Muscle layer of duodenum (tissue), 2 donors: ENCODE results near the gene EHHADH.
"Not testable (repeated sequence)": the region's sequence is repeated elsewhere in the genome, so short reads cannot be mapped to it uniquely, and the experiment has no call there.

ENCODE experiments used
- H3K27ac ChIP-seq: one replicate; pipeline ENCODE4 v1.7.0; 2013; ENCODE audit warnings: mild to moderate bottlenecking, low read length
- H3K27me3 ChIP-seq: one replicate; pipeline ENCODE4 v1.7.0; 2013; ENCODE audit warnings: low read depth, mild to moderate bottlenecking, control low read depth, low read length
- H3K36me3 ChIP-seq, 2 donors: one replicate each; pipeline ENCODE4 v1.7.0; 2013; ENCODE audit warnings: low read length in 2 of 2, control low read depth in 1 of 2, mild to moderate bottlenecking in 1 of 2; ENCODE audit not compliant: insufficient read depth in 2 of 2, control insufficient read depth in 1 of 2
- H3K4me1 ChIP-seq, 2 donors: one replicate each; pipeline ENCODE4 v1.7.0; 2013; ENCODE audit warnings: low read length in 2 of 2, mild to moderate bottlenecking in 2 of 2, control low read depth in 1 of 2, moderate library complexity in 1 of 2; ENCODE audit not compliant: insufficient read depth in 2 of 2, control insufficient read depth in 1 of 2
- H3K4me3 ChIP-seq, 2 donors: one replicate each; pipeline ENCODE4 v1.7.0; 2013; ENCODE audit warnings: low read length in 2 of 2, low read depth in 1 of 2, mild to moderate bottlenecking in 1 of 2
- H3K9me3 ChIP-seq, 2 donors: one replicate each; pipeline ENCODE4 v1.7.0; 2013; ENCODE audit warnings: low read length in 2 of 2, control low read depth in 1 of 2, mild to moderate bottlenecking in 1 of 2; ENCODE audit not compliant: control insufficient read depth in 1 of 2
- donor health status: healthy.

Gene EHHADH

GRCh38 chr3:185272033-185272432, 18.2 kb upstream of the EHHADH start:
- Histone ChIP-seq H3K27me3 (peaks cover 7% of the 10 kb centered on the region), H3K9me3 (no peaks in the 10 kb centered on the region)

GRCh38 chr3:185270956-185271332, 17.1 kb upstream of the EHHADH start:
- Histone ChIP-seq H3K9me3 (no peaks in the 10 kb centered on the region), H3K4me3 (no peak overlapping the region), H3K36me3 (no peaks in the 10 kb centered on the region), H3K27me3 (no peaks in the 10 kb centered on the region), H3K27ac (no peak overlapping the region), H3K4me1 (no peaks in the 10 kb centered on the region)

More at GRCh38 chr3:185272033-185272432, 18.2 kb upstream of the EHHADH start:
- Histone ChIP-seq H3K27ac (no peak overlapping the region), H3K4me3 (no peak overlapping the region), H3K36me3 (no peaks in the 10 kb centered on the region), H3K4me1 (no peaks in the 10 kb centered on the region)

DNA sequence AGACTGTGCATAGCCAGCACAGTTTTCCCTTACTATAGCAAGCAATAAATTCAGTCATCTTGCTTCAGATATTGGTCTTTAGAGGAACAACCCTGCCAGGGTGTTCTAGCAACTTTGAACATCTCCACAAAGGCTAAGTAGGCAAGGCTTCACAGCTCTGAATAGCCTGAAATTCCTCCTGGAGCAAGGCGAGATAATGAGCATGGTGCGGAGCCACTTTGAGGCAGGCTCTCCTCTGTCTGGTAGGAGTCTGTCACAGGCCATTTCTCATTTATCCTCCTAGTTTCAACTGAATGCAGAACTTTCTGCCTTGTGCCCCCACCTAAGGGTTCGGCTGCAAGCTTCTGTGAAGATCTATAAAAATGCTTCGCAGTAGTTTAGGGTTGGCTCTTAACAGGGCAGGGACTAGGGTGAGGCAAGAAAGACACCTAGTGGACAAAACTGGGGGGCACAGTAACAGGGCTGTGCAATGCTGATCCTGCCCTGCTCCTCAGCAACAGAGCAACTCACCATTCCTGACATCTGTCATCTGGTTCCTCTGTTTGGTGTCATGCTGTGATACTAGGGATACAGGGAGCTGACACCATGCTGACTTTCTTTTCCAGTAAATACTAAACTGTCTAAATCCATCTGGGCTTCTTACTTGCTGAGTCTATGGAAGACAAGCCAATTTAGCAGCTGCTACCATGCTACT, 16.6 kb upstream of the EHHADH start:
- no peaks in the 10 kb centered on the region for H3K27me3 ChIP-seq
- H3K27ac ChIP-seq = no peak overlapping the region
- H3K36me3 ChIP-seq = no peaks in the 10 kb centered on the region
- no peak overlapping the region for H3K4me3 ChIP-seq
- no peaks in the 10 kb centered on the region for H3K4me1 ChIP-seq
- H3K9me3 ChIP-seq = no peaks in the 10 kb centered on the region

DNA sequence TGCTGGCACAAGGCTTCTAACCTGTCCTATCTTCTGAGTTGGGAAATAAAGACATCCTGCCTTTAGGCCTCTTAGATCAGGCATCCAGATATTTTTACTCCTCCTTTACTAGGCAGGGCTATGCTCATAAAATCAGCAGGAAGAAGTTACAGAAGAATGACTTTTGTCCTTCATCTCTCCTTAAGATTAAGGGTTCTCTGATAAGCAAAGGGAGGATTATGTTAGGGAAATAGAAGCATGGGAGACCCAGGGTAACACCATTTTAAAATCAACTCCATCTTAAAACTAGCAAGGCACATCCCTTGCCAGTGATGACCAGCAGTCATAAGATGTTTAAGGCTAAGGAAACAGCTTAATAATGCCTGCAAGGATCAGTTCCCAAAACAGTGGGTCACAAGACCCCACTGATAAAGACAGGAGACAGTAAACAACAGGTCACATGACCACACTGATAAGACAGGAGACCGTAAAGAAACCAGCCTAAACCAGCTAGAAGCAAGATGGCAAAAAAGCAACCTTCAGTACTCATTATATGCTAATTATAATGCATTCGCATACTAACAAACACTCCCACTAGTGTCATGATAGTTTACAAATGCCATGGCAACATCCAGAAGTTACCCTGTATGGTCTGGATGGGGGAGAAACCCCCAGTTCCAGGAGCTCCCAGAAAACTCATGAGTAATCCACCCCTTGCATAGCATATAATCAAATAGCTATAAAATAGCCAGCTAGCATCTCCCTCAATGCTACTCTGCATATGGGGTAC, 14.5 kb upstream of the EHHADH start:
- H3K4me1 ChIP-seq = no peaks in the 10 kb centered on the region
- no peaks in the 10 kb centered on the region for H3K9me3 ChIP-seq
- no peak overlapping the region for H3K4me3 ChIP-seq
- no peak overlapping the region for H3K27ac ChIP-seq
- H3K36me3 ChIP-seq = no peaks in the 10 kb centered on the region
- no peaks in the 10 kb centered on the region for H3K27me3 ChIP-seq

- no peak overlapping the region for H3K27ac ChIP-seq
- no peaks in the 10 kb centered on the region for H3K4me1 ChIP-seq
- no peaks in the 10 kb centered on the region for H3K27me3 ChIP-seq
- H3K9me3 ChIP-seq = no peaks in the 10 kb centered on the region
- no peak overlapping the region for H3K4me3 ChIP-seq
- H3K36me3 ChIP-seq = no peaks in the 10 kb centered on the region
Observed at GRCh38 chr3:185267193-185267592, 13.3 kb upstream of the EHHADH start.

- no peaks in the 10 kb centered on the region for H3K4me1 ChIP-seq
- H3K27me3 ChIP-seq = no peaks in the 10 kb centered on the region
- H3K36me3 ChIP-seq = no peaks in the 10 kb centered on the region
- no peak overlapping the region for H3K4me3 ChIP-seq
- no peak overlapping the region for H3K27ac ChIP-seq
- peaks cover 0 to 1% of the 10 kb centered on the region in 2 donors for H3K9me3 ChIP-seq
Observed at GRCh38 chr3:185264849-185265553, 11.2 kb upstream of the EHHADH start.

DNA sequence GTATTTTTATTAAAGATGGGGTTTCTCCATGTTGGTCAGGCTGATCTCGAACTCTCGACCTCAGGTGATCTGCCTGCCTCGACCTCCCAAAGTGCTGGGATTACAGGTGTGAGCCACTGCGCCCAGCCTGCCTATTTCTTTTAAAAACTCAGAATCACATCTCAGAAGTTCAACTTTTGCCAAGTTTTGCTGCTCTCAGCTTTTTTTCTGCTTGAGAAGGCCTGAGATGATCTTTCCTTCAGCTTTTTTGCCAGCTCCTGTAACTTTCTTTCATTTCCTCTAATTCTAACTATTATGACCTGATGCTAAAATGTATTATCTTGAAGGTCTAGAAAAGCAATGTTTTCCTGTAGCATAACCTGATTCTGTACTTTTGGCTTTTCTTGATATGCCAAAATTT, 9.6 kb upstream of the EHHADH start:
- Histone ChIP-seq H3K27me3 (no peaks in the 10 kb centered on the region), H3K9me3 (peaks cover 0 to 2% of the 10 kb centered on the region in 2 donors), H3K27ac (no peak overlapping the region), H3K4me3 (no peak overlapping the region), H3K4me1 (no peaks in the 10 kb centered on the region), H3K36me3 (no peaks in the 10 kb centered on the region)

DNA sequence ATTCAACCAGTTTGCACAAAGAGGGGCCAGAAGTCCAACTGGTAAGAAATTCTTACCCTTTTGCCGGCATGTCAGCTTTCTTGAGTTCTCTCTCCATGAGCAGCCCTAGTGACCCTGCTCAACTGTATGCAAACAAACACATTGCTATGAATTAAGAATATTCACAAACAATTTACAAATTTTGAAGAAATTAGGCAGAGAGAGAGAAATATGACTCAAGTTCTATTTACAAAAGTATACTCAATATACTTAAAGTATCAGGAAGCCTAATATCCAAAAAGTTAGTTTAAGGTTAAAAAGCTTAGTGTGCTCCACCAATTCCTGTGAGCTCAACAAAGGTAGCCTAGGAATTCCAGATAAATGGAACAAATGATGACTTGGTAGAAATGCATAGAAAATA, 3.5 kb upstream of the EHHADH start:
- no peaks in the 10 kb centered on the region for H3K27me3 ChIP-seq
- no peaks in the 10 kb centered on the region for H3K4me1 ChIP-seq
- H3K9me3 ChIP-seq = peaks cover 0 to 2% of the 10 kb centered on the region in 2 donors
- H3K36me3 ChIP-seq = no peaks in the 10 kb centered on the region
- H3K4me3 ChIP-seq = no peak overlapping the region
- no peak overlapping the region for H3K27ac ChIP-seq

DNA sequence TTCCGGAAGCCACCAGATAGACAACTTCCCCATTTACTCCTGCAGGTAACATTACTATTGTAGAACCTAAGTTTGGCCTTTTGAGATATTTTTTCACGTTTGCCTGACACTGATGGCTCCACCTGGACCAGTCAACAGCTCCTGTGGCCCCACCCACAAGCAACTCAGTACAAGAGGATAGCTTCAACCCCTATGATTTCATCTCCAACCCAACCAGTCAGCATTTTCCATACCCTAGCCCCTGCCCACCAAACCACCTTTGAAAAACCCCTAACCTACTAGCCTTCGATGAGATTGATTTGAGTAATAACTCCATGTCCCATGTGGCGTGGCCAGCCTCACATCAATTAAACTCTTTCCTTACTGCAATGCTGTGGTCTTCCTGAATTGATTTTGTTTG, 950 bp upstream of the EHHADH start:
- Histone ChIP-seq H3K9me3 (no peaks in the 10 kb centered on the region), H3K36me3 (no peaks in the 10 kb centered on the region), H3K27me3 (no peaks in the 10 kb centered on the region), H3K4me3 (no peak overlapping the region), H3K4me1 (no peaks in the 10 kb centered on the region), H3K27ac (no peak overlapping the region)

DNA sequence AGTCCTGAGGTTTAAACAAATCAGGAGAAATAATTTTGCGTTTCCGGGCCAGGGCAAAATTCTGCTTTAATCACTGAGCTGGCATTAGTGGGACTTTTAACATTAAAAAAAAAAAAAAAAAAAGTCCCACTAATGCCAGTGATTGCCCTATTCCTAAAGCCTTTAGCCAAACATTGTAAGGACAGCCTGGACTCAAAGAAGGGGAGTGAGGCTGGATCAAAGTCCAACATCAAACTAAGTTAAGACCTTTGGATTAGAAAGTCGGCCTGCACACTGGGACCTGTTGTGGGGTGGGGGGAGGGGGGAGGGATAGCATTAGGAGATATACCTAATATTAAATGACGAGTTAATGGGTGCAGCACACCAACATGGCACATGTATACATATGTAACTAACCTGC, 716 bp downstream of the EHHADH start:
- H3K36me3 ChIP-seq, H3K27me3 ChIP-seq, H3K27ac ChIP-seq, H3K4me3 ChIP-seq, H3K9me3 ChIP-seq, H3K4me1 ChIP-seq: not testable (repeated sequence)

- H3K27ac ChIP-seq = no peak overlapping the region
- no peaks in the 10 kb centered on the region for H3K4me1 ChIP-seq
- H3K4me3 ChIP-seq = no peak overlapping the region
- H3K9me3 ChIP-seq = no peaks in the 10 kb centered on the region
- H3K36me3 ChIP-seq = peaks cover 3 to 11% of the 10 kb centered on the region in 2 donors
- no peaks in the 10 kb centered on the region for H3K27me3 ChIP-seq
Observed at GRCh38 chr3:185251272-185251671, 2.6 kb downstream of the EHHADH start.
